ENCODE results near the gene PLEKHJ1. TPM values are rescaled to one million over a fixed set of nuclear protein-coding genes. Genes with fewer than 3 reads are reported as not detected.
A peak's percentile ranks its signal among the peaks of the same experiment; 100 is the strongest.

The PLEKHJ1 gene
- total RNA-seq, 1 experiment from 2014 or later, result 119 TPM

GRCh38 chr19:2270423-2271233 lies 34.5 kb upstream of the PLEKHJ1 start:
- peaks cover 5% of the 10 kb centered on the region for H3K36me3 ChIP-seq (ENCODE audit: control insufficient read depth, insufficient read depth, low read length)
- Mint-ChIP-seq H3K4me3 (ENCODE audit: unreplicated experiment) (peak overlapping the region; percentile 82), H3K27ac (ENCODE audit: unreplicated experiment) (peak overlapping the region; percentile 93), H3K36me3 (ENCODE audit: insufficient read depth, unreplicated experiment) (peaks cover 65% of the 10 kb centered on the region), H3K4me1 (ENCODE audit: low read depth, unreplicated experiment) (no peaks in the 10 kb centered on the region), H3K9me3 (ENCODE audit: unreplicated experiment) (no peaks in the 10 kb centered on the region), H3K27me3 (ENCODE audit: insufficient read depth, unreplicated experiment) (no peaks in the 10 kb centered on the region)
- intact Hi-C loops (cut with micrococcal nuclease; ENCODE audit: unreplicated experiment), result no loop called here
- ChIA-PET CTCF (no interaction called here), POLR2A (no interaction called here)
- peak; percentile 72 to 84 for DNase-seq
- peak overlapping the region; percentile 99 for H3K4me3 ChIP-seq (ENCODE audit: low read depth, low read length)
- no peaks in the 10 kb centered on the region for H3K27me3 ChIP-seq (replicated peaks; ENCODE audit: control insufficient read depth, insufficient read depth, low read length)
- peaks cover 7% of the 10 kb centered on the region; the same call in 1 of the 2 replicates for H3K4me1 ChIP-seq
- BruUV-seq (replicated peaks), result no TSS peak
- no peak for TF ChIP-seq CTCF (IDR thresholded peaks at IDR 0.05; ENCODE audit: insufficient read depth in 1 of 2, low read depth in 1 of 2, low read length in 1 of 2, severe bottlenecking in 1 of 2, unreplicated experiment in 1 of 2)
- H3K9me3 ChIP-seq, result no peaks in the 10 kb centered on the region

GRCh38 chr19:2270157-2270422 lies 34.0 kb upstream of the PLEKHJ1 start:
- H3K27ac Mint-ChIP-seq (ENCODE audit: unreplicated experiment), result peak overlapping the region; percentile 93
- Histone ChIP-seq H3K9me3 (no peaks in the 10 kb centered on the region), H3K27me3 (replicated peaks; ENCODE audit: control insufficient read depth, insufficient read depth, low read length) (no peaks in the 10 kb centered on the region), H3K36me3 (ENCODE audit: control insufficient read depth, insufficient read depth, low read length) (peaks cover 5% of the 10 kb centered on the region), H3K4me3 (ENCODE audit: low read depth, low read length) (peak overlapping the region; percentile 99), H3K4me1 (peaks cover 7% of the 10 kb centered on the region; the same call in 1 of the 2 replicates)
- POLR2A ChIA-PET, result interaction anchor here (0.7 kb wide), 1 partner anchor 158 kb away, joined by 3 read pairs; no protein-coding TSS in a partner anchor
- CTCF ChIA-PET, result no interaction called here
- DNase-seq, result no peak
- peak overlapping the region; percentile 82 for H3K4me3 Mint-ChIP-seq (ENCODE audit: unreplicated experiment)
- no peak for TF ChIP-seq CTCF (IDR thresholded peaks at IDR 0.05; ENCODE audit: insufficient read depth in 1 of 2, low read depth in 1 of 2, low read length in 1 of 2, severe bottlenecking in 1 of 2, unreplicated experiment in 1 of 2)
- BruUV-seq (replicated peaks), result no TSS peak
- no peaks in the 10 kb centered on the region for H3K27me3 Mint-ChIP-seq (ENCODE audit: insufficient read depth, unreplicated experiment)
- no peaks in the 10 kb centered on the region for H3K4me1 Mint-ChIP-seq (ENCODE audit: low read depth, unreplicated experiment)
- H3K9me3 Mint-ChIP-seq (ENCODE audit: unreplicated experiment), result no peaks in the 10 kb centered on the region
- H3K36me3 Mint-ChIP-seq (ENCODE audit: insufficient read depth, unreplicated experiment), result peaks cover 61% of the 10 kb centered on the region
- intact Hi-C loops (cut with micrococcal nuclease; ENCODE audit: unreplicated experiment), result no loop called here

- H3K4me1 ChIP-seq, result peaks cover 7% of the 10 kb centered on the region; the same call in 1 of the 2 replicates
- peak overlapping the region; percentile 99 for H3K4me3 ChIP-seq (ENCODE audit: low read depth, low read length)
- TSS peak; percentile 61 for BruUV-seq (replicated peaks)
- no peak for TF ChIP-seq CTCF (IDR thresholded peaks at IDR 0.05; ENCODE audit: insufficient read depth in 1 of 2, low read depth in 1 of 2, low read length in 1 of 2, severe bottlenecking in 1 of 2, unreplicated experiment in 1 of 2)
- Mint-ChIP-seq H3K36me3 (ENCODE audit: insufficient read depth, unreplicated experiment) (peaks cover 56% of the 10 kb centered on the region), H3K27me3 (ENCODE audit: insufficient read depth, unreplicated experiment) (no peaks in the 10 kb centered on the region), H3K4me3 (ENCODE audit: unreplicated experiment) (peak overlapping the region; percentile 82), H3K4me1 (ENCODE audit: low read depth, unreplicated experiment) (no peaks in the 10 kb centered on the region), H3K9me3 (ENCODE audit: unreplicated experiment) (no peaks in the 10 kb centered on the region), H3K27ac (ENCODE audit: unreplicated experiment) (peak overlapping the region; percentile 93)
- H3K36me3 ChIP-seq (ENCODE audit: control insufficient read depth, insufficient read depth, low read length), result peaks cover 5% of the 10 kb centered on the region
- POLR2A ChIA-PET, result interaction anchor here (0.7 kb wide), 1 partner anchor 158 kb away, joined by 3 read pairs; no protein-coding TSS in a partner anchor
- intact Hi-C loops (cut with micrococcal nuclease; ENCODE audit: unreplicated experiment), result loop anchor here (2.0 kb wide), 1 partner anchor 33 kb away; the partner anchor contains the start of genes PLEKHJ1 and SF3A2
- no peaks in the 10 kb centered on the region for H3K9me3 ChIP-seq
- H3K27me3 ChIP-seq (replicated peaks; ENCODE audit: control insufficient read depth, insufficient read depth, low read length), result no peaks in the 10 kb centered on the region
- CTCF ChIA-PET, result no interaction called here
- peak; percentile 97 to 98 for DNase-seq
These were observed 33.4 kb upstream of the PLEKHJ1 start for GRCh38 chr19:2269244-2270156.

Measured in Caco-2 (cell line).